HEK293T (cell line): ENCODE measurements around the gene UBXN4.

Experiments used
- CTCF ChIA-PET: fragments of 350-600 bp; formaldehyde crosslinking; extraction: SDS; loops from one replicate; lab custom pipeline; 2021; ENCODE audit warnings: antibody characterized with exemption, inconsistent platforms; lab: Yijun Ruan, JAX
- POLR2A ChIA-PET: fragments of 350-600 bp; formaldehyde crosslinking; extraction: SDS; loops from one replicate; lab custom pipeline; 2020; ENCODE audit warnings: antibody characterized with exemption, inconsistent platforms; lab: Yijun Ruan, JAX
- DNase-seq: peaks from one replicate; pipeline ENCODE4 v3.0.0; 2012; ENCODE audit warnings: mixed read lengths; ENCODE audit errors: extremely low spot score
- ARNT ChIP-seq: fragments of 450-650 bp; IDR thresholded peaks from 2 replicates; pipeline ENCODE4 v1.6.1; 2017; ENCODE audit warnings: mild to moderate bottlenecking
- BHLHE40 ChIP-seq: fragments of 450-650 bp; IDR thresholded peaks from 2 replicates; pipeline ENCODE4 v1.6.1; 2016; ENCODE audit warnings: mild to moderate bottlenecking, moderate library complexity, borderline replicate concordance
- CTBP1 ChIP-seq: fragments of 450-650 bp; IDR thresholded peaks from 2 replicates; pipeline ENCODE4 v1.6.1; 2016; ENCODE audit warnings: borderline replicate concordance
- ELF4 ChIP-seq: fragments of 450-650 bp; IDR thresholded peaks from 2 replicates; pipeline ENCODE4 v1.6.1; 2017; ENCODE audit warnings: antibody characterized with exemption
- FOXA1 ChIP-seq: fragments of 450-650 bp; IDR thresholded peaks from 2 replicates; pipeline ENCODE4 v1.6.1; 2016; ENCODE audit warnings: mild to moderate bottlenecking
- FOXK2 ChIP-seq: fragments of 450-650 bp; IDR thresholded peaks from 2 replicates; pipeline ENCODE4 v1.6.1; 2016; ENCODE audit warnings: mild to moderate bottlenecking
- FOXM1 ChIP-seq: fragments of 450-650 bp; IDR thresholded peaks from 2 replicates; pipeline ENCODE4 v1.6.1; 2017; ENCODE audit warnings: mild to moderate bottlenecking, borderline replicate concordance
- HDGF ChIP-seq: fragments of 450-650 bp; IDR thresholded peaks from 2 replicates; pipeline ENCODE4 v1.6.1; 2017; ENCODE audit warnings: antibody characterized with exemption, borderline replicate concordance
- L3MBTL2 ChIP-seq: fragments of 450-650 bp; conservative IDR thresholded peaks from 2 replicates; pipeline ENCODE4 v1.6.1; 2016; ENCODE audit warnings: mild to moderate bottlenecking
- LEF1 ChIP-seq: fragments of 450-650 bp; IDR thresholded peaks from 2 replicates; pipeline ENCODE4 v1.6.1; 2017; ENCODE audit warnings: mild to moderate bottlenecking, borderline replicate concordance
- NFRKB ChIP-seq: fragments of 450-650 bp; IDR thresholded peaks from 2 replicates; pipeline ENCODE4 v1.6.1; 2016; ENCODE audit warnings: mild to moderate bottlenecking, moderate library complexity
- SP1 ChIP-seq: fragments of 450-650 bp; IDR thresholded peaks from 2 replicates; pipeline ENCODE4 v1.6.1; 2017
- SUZ12 ChIP-seq: fragments of 450-650 bp; IDR thresholded peaks from 2 replicates; pipeline ENCODE4 v1.6.1; 2016; ENCODE audit warnings: mild to moderate bottlenecking
- TARDBP ChIP-seq: fragments of 450-650 bp; IDR thresholded peaks from 2 replicates; pipeline ENCODE4 v1.6.1; 2016
- ZNF384 ChIP-seq: fragments of 450-650 bp; IDR thresholded peaks from 2 replicates; pipeline ENCODE4 v1.6.1; 2016
- TF ChIP-seq, protein P1 (sequence below): fragments of 450-650 bp; IDR thresholded peaks from 2 replicates; pipeline ENCODE4 v1.6.1; 2016

UBXN4 gene

DNA sequence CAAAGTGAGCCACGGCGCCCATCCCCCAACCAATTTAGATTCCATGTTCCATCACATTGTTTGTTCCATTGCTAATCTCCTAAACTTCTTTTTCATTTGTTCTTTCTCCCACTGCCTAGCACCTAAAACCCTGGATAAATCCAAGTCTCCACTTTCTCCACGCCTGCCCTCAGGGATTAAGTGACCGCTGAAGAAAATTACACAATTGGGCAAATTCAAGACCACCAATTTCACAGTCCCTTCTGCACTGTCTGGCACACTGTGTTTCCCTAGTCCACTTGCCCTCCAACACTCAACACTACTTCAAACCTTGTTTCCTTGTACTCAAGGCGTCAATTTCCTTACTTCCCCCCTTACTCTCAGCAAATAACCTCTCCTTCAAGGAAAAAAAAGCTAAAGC, 5.1 kb upstream of the UBXN4 start:
- ChIA-PET POLR2A (no interaction called here), CTCF (no interaction called here)
- DNase-seq = no peak
- TF ChIP-seq HDGF = no peak
- no peak for TF ChIP-seq SP1
- TF ChIP-seq BHLHE40 = no peak
- TF ChIP-seq CTBP1 = no peak
- no peak for TF ChIP-seq FOXA1
- TF ChIP-seq FOXM1 = no peak

DNA sequence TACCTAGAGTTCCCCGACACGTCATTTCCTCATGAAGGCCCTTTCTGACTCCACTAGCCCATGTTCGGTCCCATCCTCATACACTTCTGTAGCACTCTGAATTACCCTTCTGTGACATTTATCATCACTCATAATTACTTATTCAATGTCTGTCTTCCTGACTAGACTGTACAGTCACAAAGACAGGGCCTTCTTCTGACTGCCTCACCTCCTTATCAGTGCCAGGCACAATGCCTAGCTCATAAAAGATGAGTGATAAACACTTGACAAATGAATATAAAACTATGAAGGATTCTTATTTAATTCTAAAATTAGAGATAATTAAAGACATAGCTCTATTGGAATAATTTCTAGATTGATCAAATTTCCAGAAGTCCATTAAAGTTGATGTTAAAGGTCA, 1.4 kb upstream of the UBXN4 start:
- ChIA-PET POLR2A (no interaction called here), CTCF (interaction anchor here (1.3 kb wide), 1 partner anchor 12 kb away, joined by 4 read pairs; no protein-coding TSS in a partner anchor)
- no peak for DNase-seq
- TF ChIP-seq SUZ12 = no peak
- TF ChIP-seq SP1 = no peak
- TF ChIP-seq, protein P1, sequence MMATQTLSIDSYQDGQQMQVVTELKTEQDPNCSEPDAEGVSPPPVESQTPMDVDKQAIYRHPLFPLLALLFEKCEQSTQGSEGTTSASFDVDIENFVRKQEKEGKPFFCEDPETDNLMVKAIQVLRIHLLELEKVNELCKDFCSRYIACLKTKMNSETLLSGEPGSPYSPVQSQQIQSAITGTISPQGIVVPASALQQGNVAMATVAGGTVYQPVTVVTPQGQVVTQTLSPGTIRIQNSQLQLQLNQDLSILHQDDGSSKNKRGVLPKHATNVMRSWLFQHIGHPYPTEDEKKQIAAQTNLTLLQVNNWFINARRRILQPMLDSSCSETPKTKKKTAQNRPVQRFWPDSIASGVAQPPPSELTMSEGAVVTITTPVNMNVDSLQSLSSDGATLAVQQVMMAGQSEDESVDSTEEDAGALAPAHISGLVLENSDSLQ = no peak
- no peak for TF ChIP-seq TARDBP
- no peak for TF ChIP-seq ZNF384
- TF ChIP-seq ARNT = no peak
- no peak for TF ChIP-seq FOXA1
- TF ChIP-seq FOXK2 = no peak
- TF ChIP-seq HDGF = no peak
- no peak for TF ChIP-seq ELF4
- no peak for TF ChIP-seq CTBP1
- TF ChIP-seq BHLHE40 = no peak
- no peak for TF ChIP-seq NFRKB
- no peak for TF ChIP-seq LEF1
- no peak for TF ChIP-seq L3MBTL2
- TF ChIP-seq FOXM1 = no peak

- no peak for DNase-seq
- CTCF ChIA-PET = interaction anchor here (1.3 kb wide), 1 partner anchor 13 kb away, joined by 4 read pairs; no protein-coding TSS in a partner anchor
- POLR2A ChIA-PET = interaction anchor here (1.1 kb wide), 1 partner anchor 21 kb away, joined by 4 read pairs; no protein-coding TSS in a partner anchor
- TF ChIP-seq FOXA1 (no peak), L3MBTL2 (peak; percentile 68), HDGF (0 out of 2 replicates have a peak, but pooled peaks have one; percentile 5), LEF1 (no peak)
Measured at GRCh38 chr2:135741043-135741394, 636 bp upstream of the UBXN4 start.

DNA sequence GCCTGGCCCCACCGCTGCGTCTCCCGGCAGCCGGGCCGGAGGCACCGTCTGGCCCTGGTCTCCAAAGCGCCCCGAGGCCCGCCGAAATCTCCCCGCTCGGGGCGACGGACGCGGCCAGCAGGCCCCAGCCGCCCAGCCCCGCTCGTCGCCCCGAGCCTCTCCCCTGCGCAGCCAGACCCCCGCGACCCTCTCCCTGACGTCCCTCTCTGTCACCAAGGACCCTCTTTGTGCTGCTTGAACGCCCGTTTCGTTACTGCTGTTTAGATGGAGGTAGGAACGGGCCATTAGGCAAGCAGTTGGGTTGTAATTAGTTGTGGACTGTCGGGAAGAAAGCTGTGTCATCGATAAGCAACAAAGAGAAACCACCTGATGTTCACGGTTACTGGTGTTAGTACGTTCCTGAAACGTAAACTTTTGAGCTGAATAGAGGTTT, 686 bp downstream of the UBXN4 start:
- no peak for TF ChIP-seq FOXK2
- TF ChIP-seq, protein P1 = no peak
- POLR2A ChIA-PET = no interaction called here
- CTCF ChIA-PET = no interaction called here
- DNase-seq = peak; percentile 33

DNA sequence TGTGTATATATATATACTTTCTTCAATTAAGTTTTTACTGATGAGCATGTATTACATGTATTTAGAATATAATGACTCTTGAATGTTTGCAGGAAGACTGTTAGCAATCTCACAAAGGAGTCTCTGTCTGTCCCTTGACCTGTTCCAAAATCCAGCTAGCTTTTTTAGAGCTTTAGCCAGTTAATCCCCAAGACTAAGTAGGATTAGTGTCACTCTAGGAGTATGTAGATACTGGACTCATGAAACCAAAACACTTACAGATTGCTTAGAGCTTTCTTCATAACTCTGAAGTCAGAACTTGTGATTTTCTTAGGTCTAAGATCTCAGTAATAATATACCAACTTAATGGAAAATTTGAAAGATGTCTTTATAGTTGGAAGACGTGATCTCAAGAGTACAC, 2.2 kb downstream of the UBXN4 start:
- no peak for DNase-seq
- ChIA-PET POLR2A (interaction anchor here (1.3 kb wide), 1 partner anchor 14 kb away, joined by 4 read pairs; no protein-coding TSS in a partner anchor), CTCF (no interaction called here)
- TF ChIP-seq CTBP1 = no peak
- no peak for TF ChIP-seq ZNF384
- TF ChIP-seq, protein P1 = no peak
- TF ChIP-seq L3MBTL2 = no peak
- no peak for TF ChIP-seq FOXM1

DNA sequence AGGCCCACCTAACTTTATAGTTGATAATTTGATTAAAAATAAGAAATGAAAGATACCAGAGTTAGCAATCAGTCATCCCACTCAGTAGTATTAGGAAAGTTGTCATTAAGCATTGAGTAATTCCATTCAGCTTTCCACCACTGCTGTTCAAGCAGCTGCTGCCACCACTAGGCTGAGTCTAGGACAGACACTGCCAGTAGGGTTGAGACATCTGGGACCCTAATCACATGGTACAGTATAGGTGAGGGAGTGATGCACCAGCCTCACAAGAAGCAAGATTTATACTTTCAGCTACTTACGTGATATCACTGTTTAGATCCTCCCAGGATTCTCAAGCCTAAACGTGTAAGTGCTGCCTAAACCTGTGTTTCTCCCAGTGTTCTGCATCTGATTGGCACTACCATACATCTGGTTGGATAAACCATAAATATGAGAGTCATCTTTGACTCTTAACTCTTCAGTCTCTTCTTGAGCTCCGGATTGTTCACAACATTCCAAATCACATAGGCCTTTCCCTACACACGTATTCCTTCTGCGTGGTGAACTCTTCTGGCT, 3.2 kb downstream of the UBXN4 start:
- ChIA-PET POLR2A (interaction anchor here (1.3 kb wide), 1 partner anchor 13 kb away, joined by 4 read pairs; no protein-coding TSS in a partner anchor), CTCF (interaction anchor here (1.4 kb wide), 1 partner anchor 756 kb away, joined by 3 read pairs; no protein-coding TSS in a partner anchor)
- DNase-seq = peak; percentile 45
- TF ChIP-seq, protein P1 = 0 out of 2 replicates have a peak, but pooled peaks have one; percentile 11
- no peak for TF ChIP-seq FOXK2

DNA sequence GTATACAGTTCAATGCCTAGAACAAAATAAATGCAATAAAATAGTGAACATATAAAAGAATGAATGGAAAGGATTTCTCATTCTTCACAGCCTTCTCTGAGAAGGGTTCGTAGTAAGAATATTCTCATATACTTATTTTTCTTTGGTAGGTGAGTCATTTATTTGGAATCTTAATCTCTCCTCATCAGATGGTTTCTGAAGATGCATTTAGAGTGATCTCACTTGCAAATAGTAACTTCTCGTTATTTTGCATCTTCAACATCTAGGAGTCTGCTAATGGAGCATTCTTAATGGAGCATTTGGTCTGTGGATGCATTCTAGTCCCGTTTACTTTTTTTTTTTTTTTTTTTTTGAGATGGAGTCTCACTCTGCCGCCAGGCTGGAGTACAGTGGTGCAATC, 3.9 kb downstream of the UBXN4 start:
- TF ChIP-seq ELF4 (no peak), FOXM1 (no peak)
- no peak for DNase-seq
- ChIA-PET CTCF (interaction anchor here (0.6 to 1.4 kb wide), 2 partner anchors 51 to 757 kb away, joined by 3 read pairs; no protein-coding TSS in a partner anchor), POLR2A (no interaction called here)
